ENCODE measurements around the gene KRTAP15-1. TPM values are rescaled to one million over a fixed set of nuclear protein-coding genes. Genes with fewer than 3 reads are reported as not detected.

The KRTAP15-1 gene
- total and polyA plus RNA-seq, 2 of the 4 experiments (the other 2 are of a cell fraction) = not detected

DNA sequence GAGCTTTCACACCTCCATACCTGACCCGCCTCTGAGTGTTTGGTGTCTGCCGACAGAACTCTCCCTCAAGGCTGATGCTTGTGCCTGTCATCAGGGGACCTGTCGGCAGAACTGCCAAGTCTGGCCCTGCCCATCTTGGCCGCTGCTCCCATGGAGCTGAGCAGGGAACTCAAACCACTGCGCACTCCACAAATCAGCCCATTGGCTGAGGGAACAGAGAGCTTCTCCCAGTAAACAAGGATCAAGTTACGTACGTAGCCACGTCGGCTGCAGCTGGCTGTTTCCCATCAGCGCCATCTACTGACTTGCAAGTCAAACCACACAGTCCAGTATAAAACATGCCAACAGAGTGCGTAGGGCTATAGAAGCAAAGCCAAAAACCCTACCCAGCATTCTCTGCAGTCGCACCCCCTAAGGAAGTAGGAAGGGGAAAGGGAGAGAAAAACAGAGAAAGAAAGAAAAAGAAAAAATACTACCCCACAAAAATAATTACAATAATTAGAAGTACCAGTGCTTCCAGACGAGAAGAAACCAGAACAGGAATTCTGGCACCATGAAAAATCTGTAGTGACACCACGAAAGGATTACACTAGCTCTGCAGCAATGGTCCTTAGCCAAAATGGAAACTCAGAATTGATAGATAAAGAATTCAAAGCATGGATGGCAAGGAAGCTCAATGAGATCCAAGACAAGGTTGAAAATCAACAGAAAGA, 31.1 kb upstream of the KRTAP15-1 start:
- no peaks in the 10 kb centered on the region for H3K27me3 ChIP-seq (ENCODE audit: control insufficient read depth, insufficient read depth, low read length)
- H2AFZ ChIP-seq (replicated peaks; ENCODE audit: low read length, poor library complexity) = peak overlapping the region; percentile 32
- H3K27ac ChIP-seq (ENCODE audit: insufficient read depth, low read length) = no peak overlapping the region
- H3K36me3 ChIP-seq (ENCODE audit: control insufficient read depth, insufficient read depth, low read length) = no peaks in the 10 kb centered on the region
- no peak overlapping the region for H2BK5ac ChIP-seq (ENCODE audit: low read depth, low read length, poor library complexity, severe bottlenecking)
- no TSS peak for BruUV-seq (replicated peaks)
- no peak overlapping the region for H2AK5ac ChIP-seq (ENCODE audit: low read depth, low read length)
- no peak overlapping the region for H4K91ac ChIP-seq (ENCODE audit: insufficient read depth, low read depth, low read length)
- H3K4me2 ChIP-seq (ENCODE audit: low read depth, low read length) = no peak overlapping the region
- H4K8ac ChIP-seq (ENCODE audit: low read depth in 2 of 2, low read length in 2 of 2) = no peak overlapping the region
- H3K56ac ChIP-seq (ENCODE audit: extremely low read depth, insufficient read depth, low read length) = no peak overlapping the region
- H3K18ac ChIP-seq (ENCODE audit: low read depth, low read length) = no peak overlapping the region
- dilution Hi-C loops (cut with HindIII; ENCODE audit: low sequenced_read_pairs, unreplicated experiment) = no loop called here
- 24% methylated on average over 3 of the region's 14 CpGs; no CpG with 5 or more reads in 1 of the 2 experiments for WGBS, 2 experiments (ENCODE audit: extremely low coverage in 2 of 2, insufficient read length in 1 of 2)
- intact Hi-C loops (cut with micrococcal nuclease) = no loop called here
- ChIA-PET POLR2A (ENCODE audit: unreplicated experiment) (no interaction called here), CTCF (no interaction called here)
- TF ChIP-seq MAFK (IDR thresholded peaks at IDR 0.05; ENCODE audit: low read depth, low read length) (no peak), BHLHE40 (IDR thresholded peaks at IDR 0.05; ENCODE audit: low read depth, low read length) (no peak), CEBPB (IDR thresholded peaks at IDR 0.05; ENCODE audit: low read depth, low read length) (no peak), RAD21 (IDR thresholded peaks at IDR 0.05; ENCODE audit: low read length) (no peak), NFE2L2 (IDR thresholded peaks at IDR 0.05; ENCODE audit: low read depth, low read length) (no peak), FOS (IDR thresholded peaks at IDR 0.05; ENCODE audit: low read depth, low read length) (no peak), RCOR1 (IDR thresholded peaks at IDR 0.05; ENCODE audit: insufficient replicate concordance, low read length) (no peak), RFX5 (IDR thresholded peaks at IDR 0.05; ENCODE audit: low read depth, low read length) (no peak), POLR2A (IDR thresholded peaks at IDR 0.05; ENCODE audit: low read depth, low read length) (no peak), MXI1 (IDR thresholded peaks at IDR 0.05; ENCODE audit: borderline replicate concordance, low read depth, low read length) (no peak), MAZ (IDR thresholded peaks at IDR 0.05; ENCODE audit: borderline replicate concordance, low read depth, low read length) (no peak), CHD1 (IDR thresholded peaks at IDR 0.05; ENCODE audit: low read depth, low read length) (no peak), SMC3 (IDR thresholded peaks at IDR 0.05; ENCODE audit: low read depth, low read length) (no peak)
- TF ChIP-seq, protein P1, sequence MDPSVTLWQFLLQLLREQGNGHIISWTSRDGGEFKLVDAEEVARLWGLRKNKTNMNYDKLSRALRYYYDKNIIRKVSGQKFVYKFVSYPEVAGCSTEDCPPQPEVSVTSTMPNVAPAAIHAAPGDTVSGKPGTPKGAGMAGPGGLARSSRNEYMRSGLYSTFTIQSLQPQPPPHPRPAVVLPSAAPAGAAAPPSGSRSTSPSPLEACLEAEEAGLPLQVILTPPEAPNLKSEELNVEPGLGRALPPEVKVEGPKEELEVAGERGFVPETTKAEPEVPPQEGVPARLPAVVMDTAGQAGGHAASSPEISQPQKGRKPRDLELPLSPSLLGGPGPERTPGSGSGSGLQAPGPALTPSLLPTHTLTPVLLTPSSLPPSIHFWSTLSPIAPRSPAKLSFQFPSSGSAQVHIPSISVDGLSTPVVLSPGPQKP (IDR thresholded peaks at IDR 0.05; ENCODE audit: borderline replicate concordance, low read depth, low read length) = no peak
- TF ChIP-seq, protein P2, sequence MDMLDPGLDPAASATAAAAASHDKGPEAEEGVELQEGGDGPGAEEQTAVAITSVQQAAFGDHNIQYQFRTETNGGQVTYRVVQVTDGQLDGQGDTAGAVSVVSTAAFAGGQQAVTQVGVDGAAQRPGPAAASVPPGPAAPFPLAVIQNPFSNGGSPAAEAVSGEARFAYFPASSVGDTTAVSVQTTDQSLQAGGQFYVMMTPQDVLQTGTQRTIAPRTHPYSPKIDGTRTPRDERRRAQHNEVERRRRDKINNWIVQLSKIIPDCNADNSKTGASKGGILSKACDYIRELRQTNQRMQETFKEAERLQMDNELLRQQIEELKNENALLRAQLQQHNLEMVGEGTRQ (IDR thresholded peaks at IDR 0.05; ENCODE audit: low read depth, low read length) = no peak
- TF ChIP-seq, protein P3, sequence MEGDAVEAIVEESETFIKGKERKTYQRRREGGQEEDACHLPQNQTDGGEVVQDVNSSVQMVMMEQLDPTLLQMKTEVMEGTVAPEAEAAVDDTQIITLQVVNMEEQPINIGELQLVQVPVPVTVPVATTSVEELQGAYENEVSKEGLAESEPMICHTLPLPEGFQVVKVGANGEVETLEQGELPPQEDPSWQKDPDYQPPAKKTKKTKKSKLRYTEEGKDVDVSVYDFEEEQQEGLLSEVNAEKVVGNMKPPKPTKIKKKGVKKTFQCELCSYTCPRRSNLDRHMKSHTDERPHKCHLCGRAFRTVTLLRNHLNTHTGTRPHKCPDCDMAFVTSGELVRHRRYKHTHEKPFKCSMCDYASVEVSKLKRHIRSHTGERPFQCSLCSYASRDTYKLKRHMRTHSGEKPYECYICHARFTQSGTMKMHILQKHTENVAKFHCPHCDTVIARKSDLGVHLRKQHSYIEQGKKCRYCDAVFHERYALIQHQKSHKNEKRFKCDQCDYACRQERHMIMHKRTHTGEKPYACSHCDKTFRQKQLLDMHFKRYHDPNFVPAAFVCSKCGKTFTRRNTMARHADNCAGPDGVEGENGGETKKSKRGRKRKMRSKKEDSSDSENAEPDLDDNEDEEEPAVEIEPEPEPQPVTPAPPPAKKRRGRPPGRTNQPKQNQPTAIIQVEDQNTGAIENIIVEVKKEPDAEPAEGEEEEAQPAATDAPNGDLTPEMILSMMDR (conservative IDR thresholded peaks at IDR 0.05; ENCODE audit: low read depth, low read length) = no peak
- peaks cover 12% of the 10 kb centered on the region for H3K9me3 ChIP-seq (ENCODE audit: control insufficient read depth, insufficient read depth, low read length)
- no peaks in the 10 kb centered on the region for H3K79me1 ChIP-seq (ENCODE audit: low read depth in 1 of 2, low read length in 2 of 2)
- H3K4me1 ChIP-seq (ENCODE audit: control insufficient read depth, insufficient read depth, low read length) = no peaks in the 10 kb centered on the region
- no peak for ATAC-seq (ENCODE audit: low read depth)
- no peak overlapping the region for H2BK15ac ChIP-seq (ENCODE audit: low read depth, low read length)
- no peak overlapping the region for H2BK120ac ChIP-seq (ENCODE audit: low read depth, low read length)
- no peak overlapping the region for H3K9ac ChIP-seq (ENCODE audit: low read depth, low read length)
- H4K5ac ChIP-seq (ENCODE audit: low read depth, low read length) = no peak overlapping the region
- no peak overlapping the region for H2AK9ac ChIP-seq (replicated peaks; ENCODE audit: low read depth, low read length, poor library complexity)
- no peak overlapping the region for H3K14ac ChIP-seq (replicated peaks; ENCODE audit: low read depth, low read length)
- no peak overlapping the region for H3K23ac ChIP-seq (ENCODE audit: low read depth, low read length)
- no peak overlapping the region for H3K4me3 ChIP-seq (ENCODE audit: insufficient read depth, low read depth, low read length)
- no peak overlapping the region for H2BK20ac ChIP-seq (ENCODE audit: low read depth, low read length)
- no peaks in the 10 kb centered on the region for H3K9me1 ChIP-seq (ENCODE audit: insufficient read depth, low read length)
- in situ Hi-C loops (cut with MboI; ENCODE audit: low sequenced_read_pairs) = no loop called here
- H4K20me1 ChIP-seq (ENCODE audit: insufficient read depth, low read length) = no peaks in the 10 kb centered on the region
- DNase-seq = no peak
- no peak overlapping the region for H3K4ac ChIP-seq (ENCODE audit: low read depth, low read length)

Data from IMR-90 (cell line).